Measurements from ENCODE around the gene CACNB4.

- TF ChIP-seq REST (IDR thresholded peaks at IDR 0.05; ENCODE audit: low read depth) = no peak
- no peak for TF ChIP-seq ZBTB33 (IDR thresholded peaks at IDR 0.05; ENCODE audit: extremely low read depth, insufficient replicate concordance, low read length)
- no peak for TF ChIP-seq EZH2 (IDR thresholded peaks at IDR 0.05)
- no peak for TF ChIP-seq CTCF (IDR thresholded peaks at IDR 0.05 in 2 of 3, conservative IDR thresholded peaks at IDR 0.05 in 1 of 3; ENCODE audit: borderline replicate concordance in 1 of 3, insufficient read depth in 1 of 3, low read depth in 2 of 3, low read length in 2 of 3)
Measured at GRCh38 chr2:151971301-151972051, 127.4 kb downstream of the CACNB4 start.

Measured in HCT116 (cell line).